Measurements from ENCODE around the gene DUOXA2. TPM values are rescaled to one million over a fixed set of nuclear protein-coding genes. Genes with fewer than 3 reads are reported as not detected.
A peak's percentile ranks its signal among the peaks of the same experiment; 100 is the strongest.

The DUOXA2 gene
- total RNA-seq, 2 experiments from 2014 or later, result not detected

DNA sequence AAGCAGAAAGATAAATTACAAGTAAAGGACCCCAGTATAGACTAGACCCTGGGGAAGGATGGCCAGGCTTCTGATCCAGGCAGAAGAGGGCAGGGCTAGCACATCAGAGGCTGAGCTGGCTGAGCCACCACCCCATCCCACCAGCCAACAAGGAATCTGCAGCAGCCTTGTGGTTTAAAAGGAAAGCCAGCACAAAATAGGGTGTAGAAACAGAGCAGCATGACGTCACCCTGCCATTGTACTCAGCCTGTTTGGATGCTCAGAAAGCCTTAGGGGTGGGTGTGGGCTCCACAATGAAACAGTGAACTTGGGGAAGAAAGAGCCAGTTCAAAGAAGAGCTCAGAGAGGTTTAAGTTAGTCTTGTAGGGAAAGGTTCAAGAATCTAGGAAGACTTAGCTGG, 43.8 kb downstream of the DUOXA2 start:
- ATAC-seq (peak; percentile 50), DNase-seq (no peak)
- Mint-ChIP-seq H3K4me3 (no peak overlapping the region), H3K4me1 (ENCODE audit: low read depth) (peaks cover 6% of the 10 kb centered on the region), H3K36me3 (ENCODE audit: low read depth) (no peaks in the 10 kb centered on the region), H3K9me3 (ENCODE audit: insufficient read depth) (no peaks in the 10 kb centered on the region), H3K27me3 (ENCODE audit: low read depth) (no peaks in the 10 kb centered on the region), H3K27ac (no peak overlapping the region)
- POLR2A ChIA-PET, result no interaction called here
- CTCF ChIA-PET, result no interaction called here

DNA sequence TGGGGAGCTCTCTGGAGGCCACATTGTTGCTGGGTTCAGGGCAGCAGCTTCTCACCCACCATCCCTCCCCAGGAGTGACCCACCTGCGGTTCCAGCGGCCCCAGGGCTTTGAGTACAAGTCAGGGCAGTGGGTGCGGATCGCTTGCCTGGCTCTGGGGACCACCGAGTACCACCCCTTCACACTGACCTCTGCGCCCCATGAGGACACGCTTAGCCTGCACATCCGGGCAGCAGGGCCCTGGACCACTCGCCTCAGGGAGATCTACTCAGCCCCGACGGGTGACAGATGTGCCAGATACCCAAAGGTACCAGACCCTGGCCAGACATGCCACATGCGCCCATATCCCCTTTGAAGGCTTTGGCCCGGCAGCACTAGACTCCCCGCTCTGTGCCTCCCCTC, 47.5 kb downstream of the DUOXA2 start:
- no peak for ATAC-seq
- no peak for DNase-seq
- no peaks in the 10 kb centered on the region for H3K36me3 Mint-ChIP-seq (ENCODE audit: low read depth)
- no peak overlapping the region for H3K4me3 Mint-ChIP-seq
- no peaks in the 10 kb centered on the region for H3K9me3 Mint-ChIP-seq (ENCODE audit: insufficient read depth)
- peaks cover 23% of the 10 kb centered on the region for H3K4me1 Mint-ChIP-seq (ENCODE audit: low read depth)
- no peak overlapping the region for H3K27ac Mint-ChIP-seq
- CTCF ChIA-PET, result interaction anchor here (1.0 to 13.2 kb wide), 3 partner anchors 44 to 236 kb away, joined by 3 to 191 read pairs (median 50); no protein-coding TSS in a partner anchor
- no peaks in the 10 kb centered on the region for H3K27me3 Mint-ChIP-seq (ENCODE audit: low read depth)
- POLR2A ChIA-PET, result interaction anchor here (0.6 kb wide), 1 partner anchor 566 kb away, joined by 3 read pairs; no protein-coding TSS in a partner anchor

DNA sequence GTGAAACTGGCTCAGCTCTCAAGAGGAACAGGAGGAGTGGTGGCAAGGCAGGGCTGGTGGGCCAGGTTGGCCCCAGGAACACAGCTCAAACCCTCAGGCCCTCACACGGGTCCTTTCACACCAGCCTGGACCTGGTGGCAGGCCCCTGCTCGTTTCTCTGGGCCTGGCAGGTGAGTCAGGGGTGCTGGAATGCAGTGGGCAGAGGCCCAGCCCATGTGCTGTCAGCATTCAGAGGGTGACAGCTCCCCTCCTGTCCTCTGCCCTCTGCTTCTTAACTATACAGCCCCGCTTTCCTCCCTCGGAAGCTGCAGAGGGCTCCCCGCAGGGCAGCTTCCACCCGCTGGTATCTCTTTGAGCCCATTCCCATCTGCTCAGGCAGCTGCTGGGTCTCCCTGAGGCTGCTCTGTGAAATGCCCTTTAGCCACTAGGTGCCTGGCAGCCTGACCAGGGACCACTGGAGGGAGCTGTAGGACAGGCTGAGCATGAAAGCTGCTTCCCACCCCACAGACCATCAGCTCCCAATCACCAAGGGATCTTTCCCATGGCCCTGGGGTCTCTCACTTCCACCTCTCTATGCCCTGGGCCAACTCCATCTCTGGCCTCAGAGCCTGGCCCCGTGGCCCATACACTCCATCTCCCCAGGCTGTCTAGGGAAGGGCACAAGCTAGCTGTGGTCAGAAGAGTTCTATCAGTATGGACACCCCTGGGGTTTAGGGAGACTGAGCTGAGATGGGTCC, 48.8 kb downstream of the DUOXA2 start:
- no peak overlapping the region for H3K27ac Mint-ChIP-seq
- CTCF ChIA-PET, result interaction anchor here (0.8 to 13.2 kb wide), 27 partner anchors 9 to 423 kb away, joined by 3 to 191 read pairs (median 6); a partner anchor contains a TSS
- POLR2A ChIA-PET, result interaction anchor here (0.7 to 3.0 kb wide), 6 partner anchors 17 to 240 kb away, joined by 3 to 16 read pairs (median 8); a partner anchor contains a TSS
- no peaks in the 10 kb centered on the region for H3K27me3 Mint-ChIP-seq (ENCODE audit: low read depth)
- H3K9me3 Mint-ChIP-seq (ENCODE audit: insufficient read depth), result no peaks in the 10 kb centered on the region
- DNase-seq (peak; percentile 78), ATAC-seq (peak; percentile 29)
- no peak overlapping the region for H3K4me3 Mint-ChIP-seq
- no peaks in the 10 kb centered on the region for H3K36me3 Mint-ChIP-seq (ENCODE audit: low read depth)
- peaks cover 23% of the 10 kb centered on the region for H3K4me1 Mint-ChIP-seq (ENCODE audit: low read depth)

DNA sequence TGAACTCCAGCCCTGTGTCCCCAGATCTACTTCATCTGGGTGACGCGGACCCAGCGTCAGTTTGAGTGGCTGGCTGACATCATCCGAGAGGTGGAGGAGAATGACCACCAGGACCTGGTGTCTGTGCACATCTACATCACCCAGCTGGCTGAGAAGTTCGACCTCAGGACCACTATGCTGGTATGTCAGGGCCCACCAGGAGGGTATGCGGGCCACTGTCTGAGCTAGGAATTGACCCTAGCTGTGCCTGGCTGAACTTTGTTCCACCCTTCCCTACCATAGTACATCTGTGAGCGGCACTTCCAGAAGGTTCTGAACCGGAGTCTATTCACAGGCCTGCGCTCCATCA, 49.4 kb downstream of the DUOXA2 start:
- CTCF ChIA-PET, result interaction anchor here (0.9 to 13.2 kb wide), 26 partner anchors 8 to 310 kb away, joined by 3 to 191 read pairs (median 6); a partner anchor contains a TSS
- POLR2A ChIA-PET, result interaction anchor here (0.7 to 3.0 kb wide), 6 partner anchors 20 to 359 kb away, joined by 3 to 16 read pairs (median 8); a partner anchor contains a TSS
- Mint-ChIP-seq H3K27me3 (ENCODE audit: low read depth) (no peaks in the 10 kb centered on the region), H3K4me3 (no peak overlapping the region), H3K27ac (no peak overlapping the region), H3K36me3 (ENCODE audit: low read depth) (no peaks in the 10 kb centered on the region), H3K4me1 (ENCODE audit: low read depth) (peaks cover 20% of the 10 kb centered on the region), H3K9me3 (ENCODE audit: insufficient read depth) (no peaks in the 10 kb centered on the region)
- no peak for DNase-seq
- ATAC-seq, result no peak

DNA sequence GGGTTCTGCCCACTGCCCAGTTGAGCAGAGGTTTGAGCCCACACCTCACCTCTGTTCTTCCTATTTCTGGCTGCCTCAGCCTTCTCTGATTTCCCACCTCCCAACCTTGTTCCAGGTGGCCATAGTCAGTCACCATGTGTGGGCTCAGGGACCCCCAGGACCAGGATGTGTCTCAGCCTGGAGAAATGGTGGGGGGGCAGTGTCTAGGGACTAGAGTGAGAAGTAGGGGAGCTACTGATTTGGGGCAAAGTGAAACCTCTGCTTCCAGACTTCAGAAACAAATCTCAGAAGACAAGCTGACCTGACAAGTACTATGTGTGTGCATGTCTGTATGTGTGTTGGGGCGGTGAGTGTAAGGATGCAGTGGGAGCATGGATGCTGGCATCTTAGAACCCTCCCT, 50.8 kb downstream of the DUOXA2 start:
- Mint-ChIP-seq H3K9me3 (ENCODE audit: insufficient read depth) (no peaks in the 10 kb centered on the region), H3K4me3 (peak overlapping the region; percentile 13), H3K36me3 (ENCODE audit: low read depth) (no peaks in the 10 kb centered on the region), H3K27ac (peak overlapping the region; percentile 83), H3K4me1 (ENCODE audit: low read depth) (peaks cover 20% of the 10 kb centered on the region), H3K27me3 (ENCODE audit: low read depth) (no peaks in the 10 kb centered on the region)
- CTCF ChIA-PET, result interaction anchor here (1.1 to 13.2 kb wide), 10 partner anchors 12 to 245 kb away, joined by 3 to 191 read pairs (median 8); no protein-coding TSS in a partner anchor
- DNase-seq (no peak), ATAC-seq (no peak)
- POLR2A ChIA-PET, result interaction anchor here (1.3 to 3.0 kb wide), 3 partner anchors 33 to 36 kb away, joined by 9 to 16 read pairs (median 11); no protein-coding TSS in a partner anchor

DNA sequence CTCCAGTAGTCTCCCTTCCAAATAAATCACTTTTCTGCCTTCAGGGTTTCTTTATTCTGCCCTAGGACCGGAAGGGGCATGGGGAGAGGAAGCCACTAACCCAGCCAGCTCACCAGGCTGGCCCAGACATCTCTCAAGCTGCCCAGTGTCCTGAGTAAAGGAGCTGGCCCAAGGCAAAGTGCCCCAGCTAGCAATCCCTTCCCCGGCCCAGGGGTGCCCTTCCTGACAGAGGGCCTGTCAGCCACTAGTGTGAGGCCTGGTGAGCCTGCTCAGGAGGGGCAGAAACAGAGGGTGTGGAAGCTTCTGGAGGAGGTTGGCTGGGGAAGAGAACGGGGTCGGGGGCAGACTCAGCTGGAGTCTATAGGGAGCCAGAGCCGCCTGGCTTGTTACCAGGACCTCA, 51.4 kb downstream of the DUOXA2 start:
- Mint-ChIP-seq H3K27ac (peak overlapping the region; percentile 83), H3K9me3 (ENCODE audit: insufficient read depth) (no peaks in the 10 kb centered on the region), H3K36me3 (ENCODE audit: low read depth) (no peaks in the 10 kb centered on the region), H3K4me3 (peak overlapping the region; percentile 78), H3K4me1 (ENCODE audit: low read depth) (peaks cover 20% of the 10 kb centered on the region), H3K27me3 (ENCODE audit: low read depth) (no peaks in the 10 kb centered on the region)
- ChIA-PET POLR2A (interaction anchor here (0.6 to 3.0 kb wide), 4 partner anchors 33 to 237 kb away, joined by 3 to 11 read pairs (median 6); no protein-coding TSS in a partner anchor), CTCF (interaction anchor here (0.8 to 13.2 kb wide), 8 partner anchors 11 to 233 kb away, joined by 3 to 191 read pairs (median 4); no protein-coding TSS in a partner anchor)
- no peak for DNase-seq
- no peak for ATAC-seq

DNA sequence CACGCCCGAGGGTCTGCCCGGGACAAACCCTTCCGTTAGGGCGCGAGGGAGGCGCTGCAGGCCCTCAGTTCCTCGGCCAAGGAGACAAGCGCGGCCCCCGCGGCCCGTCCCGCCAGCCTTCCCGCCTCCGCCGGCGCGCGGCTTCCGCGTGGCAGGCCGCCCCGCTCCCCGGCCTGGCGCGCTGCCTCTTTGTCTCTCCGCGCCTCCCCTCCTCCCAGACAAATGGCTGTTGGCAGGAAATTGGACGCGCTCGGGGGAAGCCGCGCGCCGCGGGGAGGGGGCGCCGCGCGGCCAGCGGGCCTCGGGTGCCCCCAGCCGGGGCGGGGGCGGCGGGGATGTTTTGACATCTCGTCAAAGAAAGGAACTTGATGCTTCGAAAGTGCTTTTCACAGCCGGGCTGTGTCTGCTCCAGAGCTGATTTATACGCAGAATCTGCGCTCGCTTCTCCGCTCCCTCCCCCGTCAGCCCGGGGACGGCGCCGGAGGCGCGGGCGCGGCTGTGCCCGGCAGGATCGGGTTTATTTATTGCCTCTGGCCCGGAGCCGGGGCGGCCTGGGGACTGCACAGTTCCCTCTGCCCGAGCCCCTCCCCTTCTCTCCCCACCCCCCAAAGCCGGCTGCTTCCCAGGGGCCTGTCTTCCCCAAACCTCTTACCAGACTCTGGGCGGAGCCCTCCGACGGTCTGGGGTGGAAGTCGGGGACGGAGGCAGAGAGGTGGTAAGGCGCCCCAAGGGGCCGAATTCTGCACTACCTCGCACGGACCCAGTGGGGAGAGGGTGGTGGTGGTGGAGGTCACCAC, 52.9 kb downstream of the DUOXA2 start:
- H3K36me3 Mint-ChIP-seq (ENCODE audit: low read depth), result no peaks in the 10 kb centered on the region
- CTCF ChIA-PET, result interaction anchor here (1.0 to 13.2 kb wide), 13 partner anchors 10 to 235 kb away, joined by 4 to 191 read pairs (median 7); a partner anchor contains a TSS
- H3K27ac Mint-ChIP-seq, result peak overlapping the region; percentile 75
- no peaks in the 10 kb centered on the region for H3K27me3 Mint-ChIP-seq (ENCODE audit: low read depth)
- ATAC-seq (peak; percentile 91), DNase-seq (peak; percentile 87)
- peaks cover 20% of the 10 kb centered on the region for H3K4me1 Mint-ChIP-seq (ENCODE audit: low read depth)
- POLR2A ChIA-PET, result interaction anchor here (0.9 to 2.3 kb wide), 9 partner anchors 8 to 235 kb away, joined by 3 to 12 read pairs (median 6); partner anchors contain the start of gene SHF
- H3K4me3 Mint-ChIP-seq, result peak overlapping the region; percentile 67
- H3K9me3 Mint-ChIP-seq (ENCODE audit: insufficient read depth), result no peaks in the 10 kb centered on the region

DNA sequence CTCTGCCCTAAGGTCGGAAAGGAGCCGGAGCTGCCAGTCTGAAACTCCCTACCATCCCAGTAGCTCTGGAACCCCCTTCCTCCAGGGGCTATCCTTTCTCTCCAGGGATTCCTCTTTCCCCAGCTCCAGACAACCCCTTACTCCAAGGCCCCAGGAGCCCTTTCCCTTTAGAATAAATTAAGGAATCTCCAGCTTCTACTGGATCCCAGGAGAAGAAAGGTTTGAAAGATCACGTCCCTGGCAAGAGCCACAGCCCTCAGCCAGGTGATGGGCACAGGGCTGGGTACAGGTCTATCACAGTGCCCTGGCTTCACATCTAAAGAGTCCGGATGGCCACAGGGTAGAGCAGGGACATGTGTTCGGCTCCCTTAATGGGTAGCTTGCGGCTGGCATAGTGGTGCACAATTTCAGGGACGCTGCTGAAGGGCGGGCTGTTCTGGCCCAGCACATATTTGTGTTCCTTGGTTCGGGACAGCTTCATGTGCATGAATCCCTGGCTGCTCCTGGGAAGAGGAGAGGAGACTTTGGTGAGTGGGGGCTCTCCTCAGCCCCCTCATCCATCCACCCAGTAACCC, 53.6 kb downstream of the DUOXA2 start:
- CTCF ChIA-PET, result interaction anchor here (1.0 to 13.2 kb wide), 13 partner anchors 10 to 235 kb away, joined by 4 to 191 read pairs (median 7); a partner anchor contains a TSS
- Mint-ChIP-seq H3K4me1 (ENCODE audit: low read depth) (peaks cover 20% of the 10 kb centered on the region), H3K4me3 (peak overlapping the region; percentile 67), H3K27ac (peak overlapping the region; percentile 75), H3K9me3 (ENCODE audit: insufficient read depth) (no peaks in the 10 kb centered on the region), H3K27me3 (ENCODE audit: low read depth) (no peaks in the 10 kb centered on the region), H3K36me3 (ENCODE audit: low read depth) (no peaks in the 10 kb centered on the region)
- DNase-seq (no peak), ATAC-seq (no peak)
- POLR2A ChIA-PET, result interaction anchor here (0.9 to 2.3 kb wide), 9 partner anchors 8 to 234 kb away, joined by 3 to 12 read pairs (median 6); partner anchors contain the start of gene SHF

Other genes with a start within 250 kb of the DUOXA2 start
- gene TERB2, start 157.6 kb upstream of the DUOXA2 start, total RNA-seq, result not detected
- 1 to 10 TPM; 7.1 to 7.5 TPM for gene SORD, start 91.1 kb upstream of the DUOXA2 start, total RNA-seq
- gene DUOX2, start 154 bp upstream of the DUOXA2 start, total RNA-seq, result not detected
- not detected for gene DUOXA1, start 15.6 kb downstream of the DUOXA2 start, total RNA-seq
- gene DUOX1, start 15.7 kb downstream of the DUOXA2 start, total RNA-seq, result not detected
- gene SHF, start 73.6 kb downstream of the DUOXA2 start, total RNA-seq, result 1 to 10 TPM in 1 of 2 experiments, under 1 TPM in 1; 0.57 to 1.3 TPM
- gene SLC28A2, start 137.9 kb downstream of the DUOXA2 start, total RNA-seq, result not detected